OCI-LY1 (cell line): ENCODE measurements around the gene KRABD2.

ENCODE experiments used
- H2AFZ ChIP-seq: fragments of 200-600 bp; sonication (generic), shearing (Covaris generic); 2 replicates; pipeline ENCODE4 v1.6.0; 2014; ENCODE audit warnings: antibody characterized with exemption, mild to moderate bottlenecking, low read length
- H3F3A ChIP-seq: fragments of 200-600 bp; sonication (generic), shearing (Covaris generic); 2 replicates; pipeline ENCODE4 v1.6.0; 2014; ENCODE audit warnings: mild to moderate bottlenecking, antibody characterized with exemption, low read length, moderate library complexity; ENCODE audit not compliant: insufficient read depth
- H3K27ac ChIP-seq: fragments of 200-600 bp; sonication (generic); 2 replicates; pipeline ENCODE4 v1.5.1; 2014; ENCODE audit warnings: low read length, mixed run types, mild to moderate bottlenecking, low read depth; ENCODE audit not compliant: poor library complexity, severe bottlenecking
- H3K27me3 ChIP-seq: fragments of 200-600 bp; sonication (generic); 2 replicates; pipeline ENCODE4 v1.6.0; 2014; ENCODE audit warnings: antibody characterized with exemption, mild to moderate bottlenecking, low read length, moderate library complexity; ENCODE audit not compliant: insufficient read depth
- H3K36me3 ChIP-seq: fragments of 200-600 bp; sonication (generic); 2 replicates; pipeline ENCODE4 v1.6.1; 2014; ENCODE audit warnings: mild to moderate bottlenecking, antibody characterized with exemption, low read length, moderate library complexity, mixed read lengths; ENCODE audit not compliant: insufficient read depth
- H3K4me1 ChIP-seq: fragments of 200-600 bp; sonication (generic); 2 replicates; pipeline ENCODE4 v1.5.1; 2014; ENCODE audit warnings: mild to moderate bottlenecking, low read length, moderate library complexity; ENCODE audit not compliant: insufficient read depth, severe bottlenecking
- H3K4me2 ChIP-seq: fragments of 200-600 bp; sonication (generic), shearing (Covaris generic); 2 replicates; pipeline ENCODE4 v1.6.1; 2014; ENCODE audit warnings: low read length
- H3K4me3 ChIP-seq: fragments of 200-600 bp; sonication (generic); 2 replicates; pipeline ENCODE4 v1.5.1; 2014; ENCODE audit warnings: low read length, low read depth, mild to moderate bottlenecking, mixed read lengths; ENCODE audit not compliant: poor library complexity, severe bottlenecking
- H3K79me2 ChIP-seq: fragments of 200-600 bp; shearing (Covaris generic); 2 replicates; pipeline ENCODE4 v1.6.1; 2016; ENCODE audit warnings: mixed run types, low read length, mixed read lengths; ENCODE audit not compliant: insufficient read depth
- H3K9ac ChIP-seq: fragments of 200-600 bp; sonication (generic), shearing (Covaris generic); 2 replicates; pipeline ENCODE4 v1.6.1; 2014; ENCODE audit warnings: mild to moderate bottlenecking, low read length, mixed read lengths
- H3K9me2 ChIP-seq: fragments of 200-600 bp; sonication (generic), shearing (Covaris generic); 2 replicates; pipeline ENCODE4 v1.6.1; 2014; ENCODE audit warnings: low read depth, mild to moderate bottlenecking, low read length, mixed read lengths
- H3K9me3 ChIP-seq: fragments of 200-600 bp; shearing (Covaris generic); 2 replicates; pipeline ENCODE4 v1.6.1; 2014; ENCODE audit warnings: low read length, mixed read lengths
- H4K20me1 ChIP-seq: fragments of 200-600 bp; sonication (generic), shearing (Covaris generic); 2 replicates; pipeline ENCODE4 v1.6.0; 2016; ENCODE audit warnings: mild to moderate bottlenecking, low read length; ENCODE audit not compliant: insufficient read depth
- CTCF ChIP-seq: fragments of 200-600 bp; sonication (generic), shearing (Covaris generic); IDR thresholded peaks from 2 replicates; pipeline ENCODE4 v1.5.1; 2017; ENCODE audit warnings: mild to moderate bottlenecking, antibody characterized with exemption, low read length, moderate library complexity, mixed read lengths
- EZH2 ChIP-seq: fragments of 200-600 bp; sonication (generic), shearing (Covaris generic); IDR thresholded peaks from 2 replicates; pipeline ENCODE4 v1.8.0; 2017; ENCODE audit warnings: borderline replicate concordance, mixed run types, mild to moderate bottlenecking, antibody characterized with exemption, low read length, moderate library complexity, mixed read lengths

Gene KRABD2

GRCh38 chr17:8393470-8394231 lies 17.1 kb upstream of the KRABD2 start:
- Histone ChIP-seq H3K4me3 (no peak overlapping the region), H3K9ac (no peak overlapping the region), H3K36me3 (no peaks in the 10 kb centered on the region), H3F3A (no peaks in the 10 kb centered on the region), H3K9me2 (no peaks in the 10 kb centered on the region), H3K4me1 (peaks cover 9% of the 10 kb centered on the region), H3K9me3 (no peaks in the 10 kb centered on the region), H3K79me2 (no peaks in the 10 kb centered on the region), H2AFZ (0 out of 2 replicates have a peak overlapping the region, but pooled peaks have one; percentile 38), H3K27me3 (no peaks in the 10 kb centered on the region), H3K27ac (no peak overlapping the region), H3K4me2 (peak overlapping the region; percentile 10; the same call in 1 of the 2 replicates), H4K20me1 (no peaks in the 10 kb centered on the region)
- no peak for TF ChIP-seq EZH2
- TF ChIP-seq CTCF, result no peak

DNA sequence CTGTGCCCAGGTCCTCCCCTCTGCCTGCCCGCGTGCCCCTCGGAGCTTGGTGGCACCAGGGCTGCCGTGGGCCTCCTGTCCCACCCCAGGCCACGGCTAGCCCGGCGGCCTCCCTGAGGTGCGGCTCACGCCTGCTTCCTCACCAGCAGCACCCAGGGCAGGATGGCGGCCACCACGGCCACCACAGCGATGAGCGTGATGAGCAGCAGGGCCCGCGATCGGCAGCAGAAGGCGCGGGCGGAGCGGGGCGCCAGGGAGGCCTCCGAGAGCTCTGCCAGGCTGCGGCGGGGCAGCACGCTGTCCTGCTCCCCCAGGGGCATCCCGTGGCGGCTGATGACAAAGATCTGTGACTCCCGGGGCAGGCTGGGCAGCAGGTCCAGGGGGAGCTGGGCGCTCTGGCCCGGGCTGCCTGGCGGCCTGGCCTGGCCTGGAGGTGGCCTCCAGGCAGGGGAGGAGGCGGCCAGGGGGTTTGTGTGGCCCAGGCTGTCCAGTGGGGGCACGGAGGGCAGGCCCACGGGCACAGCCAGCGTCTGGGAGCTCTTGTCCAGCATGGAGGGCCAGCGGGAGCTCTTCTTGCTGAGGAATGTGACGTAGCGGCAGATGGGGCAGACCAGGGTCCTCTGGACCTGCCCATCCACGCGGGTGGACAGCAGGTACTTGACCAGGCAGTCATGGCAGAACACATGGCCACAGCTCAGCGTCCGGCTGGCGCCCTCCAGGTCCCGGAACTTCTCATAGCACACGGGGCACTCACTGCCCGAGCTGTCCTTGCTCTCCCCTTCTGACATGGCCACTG lies 16.4 kb upstream of the KRABD2 start:
- Histone ChIP-seq H3K9me3 (no peaks in the 10 kb centered on the region), H3K9ac (no peak overlapping the region), H3K36me3 (no peaks in the 10 kb centered on the region), H3K4me1 (peaks cover 9% of the 10 kb centered on the region), H3K4me2 (no peak overlapping the region; the same call in 1 of the 2 replicates), H3K27me3 (no peaks in the 10 kb centered on the region), H3F3A (no peaks in the 10 kb centered on the region), H3K4me3 (no peak overlapping the region), H2AFZ (no peak overlapping the region), H3K9me2 (no peaks in the 10 kb centered on the region), H3K27ac (no peak overlapping the region), H3K79me2 (no peaks in the 10 kb centered on the region), H4K20me1 (no peaks in the 10 kb centered on the region)
- TF ChIP-seq CTCF (no peak), EZH2 (no peak)

DNA sequence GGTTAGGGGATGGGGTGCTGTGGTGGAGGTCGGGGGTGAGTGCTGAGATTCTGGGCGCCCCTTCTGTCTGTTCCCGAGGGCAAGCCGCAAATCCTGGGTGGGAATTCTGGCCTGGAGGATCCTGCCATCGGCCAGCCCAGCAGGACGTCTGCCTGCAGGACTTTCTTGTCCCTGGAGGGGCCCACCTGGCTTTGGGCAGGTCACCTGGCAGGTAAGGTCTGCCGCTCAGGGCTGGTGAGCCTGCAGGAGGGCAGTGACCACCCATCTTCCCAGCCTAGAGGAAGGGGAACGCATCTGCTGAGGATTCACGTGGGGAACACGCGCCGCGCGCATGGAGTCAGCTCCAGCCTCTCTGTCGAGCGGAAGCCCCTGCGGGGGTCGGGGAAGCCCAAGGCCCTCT lies 15.8 kb upstream of the KRABD2 start:
- Histone ChIP-seq H3K27me3 (no peaks in the 10 kb centered on the region), H2AFZ (no peak overlapping the region), H3K9me2 (no peaks in the 10 kb centered on the region), H3K79me2 (no peaks in the 10 kb centered on the region), H3K27ac (no peak overlapping the region), H3K9me3 (no peaks in the 10 kb centered on the region), H3K36me3 (no peaks in the 10 kb centered on the region), H4K20me1 (no peaks in the 10 kb centered on the region), H3K9ac (no peak overlapping the region), H3K4me1 (peaks cover 9% of the 10 kb centered on the region), H3K4me3 (no peak overlapping the region), H3K4me2 (no peak overlapping the region), H3F3A (no peaks in the 10 kb centered on the region)
- TF ChIP-seq EZH2 (no peak), CTCF (no peak)
